ENCODE measurements around the gene FRY.

Gene FRY

DNA sequence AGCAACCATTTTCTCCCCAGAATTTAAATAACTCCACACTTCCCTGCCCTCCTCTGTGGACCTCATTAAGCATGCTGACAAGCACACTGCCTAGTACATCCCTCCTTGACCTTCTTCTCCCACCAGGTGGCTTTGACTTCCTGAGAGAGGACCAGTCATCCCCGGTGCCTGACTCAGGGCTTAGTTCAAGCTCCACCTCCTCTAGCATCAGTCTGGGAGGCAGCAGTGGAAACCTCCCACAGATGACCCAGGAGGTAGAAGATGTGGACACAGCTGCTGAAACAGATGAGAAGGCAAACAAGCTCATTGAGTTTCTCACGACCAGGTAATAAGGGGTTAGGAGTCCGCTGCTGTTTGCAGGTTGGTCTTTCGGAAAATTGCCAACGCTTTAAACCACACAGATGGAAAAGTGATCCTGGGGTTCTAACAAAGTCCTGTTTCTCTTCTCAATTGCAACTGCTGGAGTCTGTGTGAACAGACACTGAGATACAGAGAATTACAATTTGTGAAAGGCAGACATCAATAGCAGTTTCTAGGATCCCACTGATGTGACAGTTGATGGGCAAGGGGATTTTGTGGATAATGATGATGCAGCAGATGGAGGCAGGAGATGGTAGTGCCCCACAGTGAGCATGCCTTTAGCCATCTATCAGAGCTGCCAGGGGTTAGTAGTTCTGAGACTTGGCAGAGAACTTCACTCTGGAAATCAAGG is 196.9 kb downstream of the FRY start:
- Histone ChIP-seq H2AFZ (ENCODE audit: low read depth, low read length) (no peak overlapping the region), H3K4me3 (ENCODE audit: low read length) (no peak overlapping the region), H3K36me3 (replicated peaks; ENCODE audit: low read depth, low read length) (no peaks in the 10 kb centered on the region), H3K9ac (ENCODE audit: low read length) (no peak overlapping the region), H3K4me2 (ENCODE audit: low read length) (no peak overlapping the region), H3K27ac (ENCODE audit: low read length) (no peak overlapping the region), H3K4me1 (ENCODE audit: low read length) (no peaks in the 10 kb centered on the region), H3K9me3 (ENCODE audit: insufficient read depth, low read length) (no peaks in the 10 kb centered on the region), H3K79me2 (ENCODE audit: low read length) (no peaks in the 10 kb centered on the region), H4K20me1 (ENCODE audit: insufficient read depth, low read length) (no peaks in the 10 kb centered on the region), H3K27me3 (ENCODE audit: low read depth, low read length) (0 out of 2 replicates have a peak, but pooled peaks cover 5% of the 10 kb centered on the region)
- TF ChIP-seq, protein P1, sequence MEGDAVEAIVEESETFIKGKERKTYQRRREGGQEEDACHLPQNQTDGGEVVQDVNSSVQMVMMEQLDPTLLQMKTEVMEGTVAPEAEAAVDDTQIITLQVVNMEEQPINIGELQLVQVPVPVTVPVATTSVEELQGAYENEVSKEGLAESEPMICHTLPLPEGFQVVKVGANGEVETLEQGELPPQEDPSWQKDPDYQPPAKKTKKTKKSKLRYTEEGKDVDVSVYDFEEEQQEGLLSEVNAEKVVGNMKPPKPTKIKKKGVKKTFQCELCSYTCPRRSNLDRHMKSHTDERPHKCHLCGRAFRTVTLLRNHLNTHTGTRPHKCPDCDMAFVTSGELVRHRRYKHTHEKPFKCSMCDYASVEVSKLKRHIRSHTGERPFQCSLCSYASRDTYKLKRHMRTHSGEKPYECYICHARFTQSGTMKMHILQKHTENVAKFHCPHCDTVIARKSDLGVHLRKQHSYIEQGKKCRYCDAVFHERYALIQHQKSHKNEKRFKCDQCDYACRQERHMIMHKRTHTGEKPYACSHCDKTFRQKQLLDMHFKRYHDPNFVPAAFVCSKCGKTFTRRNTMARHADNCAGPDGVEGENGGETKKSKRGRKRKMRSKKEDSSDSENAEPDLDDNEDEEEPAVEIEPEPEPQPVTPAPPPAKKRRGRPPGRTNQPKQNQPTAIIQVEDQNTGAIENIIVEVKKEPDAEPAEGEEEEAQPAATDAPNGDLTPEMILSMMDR (IDR thresholded peaks at IDR 0.05; ENCODE audit: low read depth, low read length): no peak
- no peak for TF ChIP-seq EZH2phosphoT487 (IDR thresholded peaks at IDR 0.05; ENCODE audit: low read depth)

DNA sequence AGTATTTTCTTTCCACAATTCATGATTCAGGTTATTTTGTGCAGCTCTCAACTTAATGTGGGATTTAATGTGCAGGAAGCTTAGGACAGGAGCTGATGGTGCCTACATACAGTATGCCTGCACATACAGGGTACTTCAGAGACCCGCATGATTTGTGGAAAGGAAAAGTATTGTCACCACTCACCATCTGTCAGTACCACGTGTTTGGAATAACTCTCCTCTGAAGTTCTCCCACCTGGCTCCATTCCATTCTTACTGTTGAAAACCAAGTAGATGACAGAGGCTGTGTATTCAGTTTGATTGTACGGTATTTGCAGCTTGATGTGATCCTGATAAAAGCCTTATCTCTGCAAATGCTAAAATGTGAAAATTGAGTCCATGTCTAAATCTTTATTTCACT is 197.9 kb downstream of the FRY start:
- Histone ChIP-seq H3K9ac (ENCODE audit: low read length) (no peak overlapping the region), H4K20me1 (ENCODE audit: insufficient read depth, low read length) (no peaks in the 10 kb centered on the region), H3K79me2 (ENCODE audit: low read length) (no peaks in the 10 kb centered on the region), H3K27ac (ENCODE audit: low read length) (no peak overlapping the region), H3K9me3 (ENCODE audit: insufficient read depth, low read length) (no peaks in the 10 kb centered on the region), H3K4me3 (ENCODE audit: low read length) (no peak overlapping the region), H2AFZ (ENCODE audit: low read depth, low read length) (no peak overlapping the region), H3K4me1 (ENCODE audit: low read length) (no peaks in the 10 kb centered on the region), H3K4me2 (ENCODE audit: low read length) (no peak overlapping the region), H3K36me3 (replicated peaks; ENCODE audit: low read depth, low read length) (no peaks in the 10 kb centered on the region), H3K27me3 (ENCODE audit: low read depth, low read length) (0 out of 2 replicates have a peak, but pooled peaks cover 5% of the 10 kb centered on the region)
- TF ChIP-seq EZH2phosphoT487 (IDR thresholded peaks at IDR 0.05; ENCODE audit: low read depth): no peak
- TF ChIP-seq, protein P1 (IDR thresholded peaks at IDR 0.05; ENCODE audit: low read depth, low read length): no peak

DNA sequence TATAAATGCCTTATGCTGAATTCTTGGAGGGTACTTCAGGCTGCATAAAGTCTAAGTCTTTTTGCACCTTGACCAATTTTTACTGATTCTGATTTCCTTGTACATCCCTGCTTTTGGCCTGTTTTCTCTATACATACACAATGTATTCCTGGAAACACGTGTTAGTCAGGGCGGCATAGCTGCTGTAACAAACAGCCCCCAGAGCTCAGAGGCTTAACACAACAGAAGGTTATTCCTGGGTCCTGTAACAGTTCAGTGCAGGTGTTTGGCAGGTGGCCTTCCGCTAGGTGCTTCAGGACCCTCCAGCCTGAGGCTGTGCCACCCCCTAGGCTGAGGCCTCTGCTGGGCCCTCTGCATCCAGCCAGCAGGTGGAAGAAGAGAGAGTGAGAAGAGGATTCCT is 200.7 kb downstream of the FRY start:
- Histone ChIP-seq H4K20me1 (ENCODE audit: insufficient read depth, low read length) (no peaks in the 10 kb centered on the region), H3K9me3 (ENCODE audit: insufficient read depth, low read length) (no peaks in the 10 kb centered on the region)
- TF ChIP-seq, protein P1 (IDR thresholded peaks at IDR 0.05; ENCODE audit: low read depth, low read length): no peak
- TF ChIP-seq EZH2phosphoT487 (IDR thresholded peaks at IDR 0.05; ENCODE audit: low read depth): no peak

DNA sequence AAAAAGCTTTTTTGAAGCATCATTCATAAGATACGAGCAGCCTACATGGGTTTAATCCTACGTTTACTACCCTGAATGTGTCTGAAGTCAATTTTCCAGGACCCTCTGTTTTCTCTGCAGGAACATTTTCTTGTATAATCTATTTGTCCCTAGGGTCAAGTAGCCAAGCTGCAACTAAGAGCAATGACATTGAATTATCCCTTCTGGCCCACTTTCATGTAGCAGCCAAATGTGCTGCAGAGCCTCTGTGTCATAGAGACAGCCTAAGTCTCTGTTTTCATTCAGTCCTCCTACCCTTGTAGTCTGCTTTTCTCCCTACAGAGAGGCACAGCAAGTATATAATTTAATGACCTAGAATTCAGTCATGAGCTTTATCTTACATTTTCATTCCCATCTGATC is 201.5 kb downstream of the FRY start:
- H3K9me3 ChIP-seq (ENCODE audit: insufficient read depth, low read length): no peaks in the 10 kb centered on the region
- no peak overlapping the region for H3K9ac ChIP-seq (ENCODE audit: low read length)
- TF ChIP-seq EZH2phosphoT487 (IDR thresholded peaks at IDR 0.05; ENCODE audit: low read depth): no peak
- TF ChIP-seq, protein P1 (IDR thresholded peaks at IDR 0.05; ENCODE audit: low read depth, low read length): no peak
- no peak overlapping the region for H3K27ac ChIP-seq (ENCODE audit: low read length)
- H3K4me1 ChIP-seq (ENCODE audit: low read length): no peaks in the 10 kb centered on the region
- H3K27me3 ChIP-seq (ENCODE audit: low read depth, low read length): 0 out of 2 replicates have a peak, but pooled peaks cover 5% of the 10 kb centered on the region
- H3K79me2 ChIP-seq (ENCODE audit: low read length): no peaks in the 10 kb centered on the region
- H3K4me2 ChIP-seq (ENCODE audit: low read length): no peak overlapping the region
- no peaks in the 10 kb centered on the region for H4K20me1 ChIP-seq (ENCODE audit: insufficient read depth, low read length)
- H3K4me3 ChIP-seq (ENCODE audit: low read length): no peak overlapping the region
- no peak overlapping the region for H2AFZ ChIP-seq (ENCODE audit: low read depth, low read length)
- no peaks in the 10 kb centered on the region for H3K36me3 ChIP-seq (replicated peaks; ENCODE audit: low read depth, low read length)

More for the DNA sequence above, 200.7 kb downstream of the FRY start:
- no peaks in the 10 kb centered on the region for H3K79me2 ChIP-seq (ENCODE audit: low read length)
- 0 out of 2 replicates have a peak, but pooled peaks cover 5% of the 10 kb centered on the region for H3K27me3 ChIP-seq (ENCODE audit: low read depth, low read length)
- no peak overlapping the region for H2AFZ ChIP-seq (ENCODE audit: low read depth, low read length)
- no peaks in the 10 kb centered on the region for H3K36me3 ChIP-seq (replicated peaks; ENCODE audit: low read depth, low read length)
- no peak overlapping the region for H3K4me3 ChIP-seq (ENCODE audit: low read length)
- H3K27ac ChIP-seq (ENCODE audit: low read length): no peak overlapping the region
- no peaks in the 10 kb centered on the region for H3K4me1 ChIP-seq (ENCODE audit: low read length)
- H3K9ac ChIP-seq (ENCODE audit: low read length): no peak overlapping the region
- no peak overlapping the region for H3K4me2 ChIP-seq (ENCODE audit: low read length)
